GM12872 (cell line): ENCODE results near the gene MYH7B.

Experiments used
- TF ChIP-seq, protein P1 (sequence below): IDR thresholded peaks from 3 replicates; pipeline ENCODE4 v1.5.1; 2011; ENCODE audit warnings: low read depth, mild to moderate bottlenecking, low read length, moderate library complexity; ENCODE audit not compliant: insufficient read depth

MYH7B gene

DNA sequence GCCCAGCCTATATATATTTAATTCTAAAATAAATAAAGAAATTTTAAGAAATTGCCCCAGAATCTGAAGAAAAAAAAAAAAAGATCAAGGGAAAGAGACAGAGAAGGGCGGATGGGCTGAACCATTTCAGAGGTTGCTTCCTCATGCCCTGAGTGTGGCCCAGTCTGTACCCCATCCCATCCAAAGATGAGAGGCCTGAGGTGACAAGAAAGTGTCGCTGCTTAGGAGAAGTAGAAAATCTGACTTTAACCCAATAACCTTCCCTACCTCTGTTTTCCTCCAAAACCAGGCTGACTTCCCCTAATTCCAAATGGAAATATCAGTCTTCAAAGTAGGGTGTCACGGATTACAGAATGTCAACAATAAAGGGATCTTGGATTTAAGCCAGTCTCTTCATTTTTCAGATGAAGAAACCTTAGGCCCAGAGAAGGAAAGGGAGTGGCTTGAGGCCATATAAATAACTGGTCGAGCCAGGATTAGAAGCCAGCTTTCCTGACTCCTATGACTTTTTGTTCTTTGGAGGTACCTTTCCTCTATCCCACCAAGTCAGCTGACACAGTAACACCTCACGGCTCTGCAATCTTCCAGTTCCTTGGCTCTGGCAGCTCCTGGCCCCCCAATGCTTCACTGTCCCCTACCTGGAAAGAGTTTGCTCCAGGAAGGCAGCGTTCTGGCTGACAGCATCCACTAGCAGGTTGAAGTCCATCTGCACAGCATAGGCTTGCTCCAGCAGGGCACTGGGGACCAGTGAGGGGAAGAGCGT is 10.2 kb upstream of the MYH7B start:
- TF ChIP-seq, protein P1, sequence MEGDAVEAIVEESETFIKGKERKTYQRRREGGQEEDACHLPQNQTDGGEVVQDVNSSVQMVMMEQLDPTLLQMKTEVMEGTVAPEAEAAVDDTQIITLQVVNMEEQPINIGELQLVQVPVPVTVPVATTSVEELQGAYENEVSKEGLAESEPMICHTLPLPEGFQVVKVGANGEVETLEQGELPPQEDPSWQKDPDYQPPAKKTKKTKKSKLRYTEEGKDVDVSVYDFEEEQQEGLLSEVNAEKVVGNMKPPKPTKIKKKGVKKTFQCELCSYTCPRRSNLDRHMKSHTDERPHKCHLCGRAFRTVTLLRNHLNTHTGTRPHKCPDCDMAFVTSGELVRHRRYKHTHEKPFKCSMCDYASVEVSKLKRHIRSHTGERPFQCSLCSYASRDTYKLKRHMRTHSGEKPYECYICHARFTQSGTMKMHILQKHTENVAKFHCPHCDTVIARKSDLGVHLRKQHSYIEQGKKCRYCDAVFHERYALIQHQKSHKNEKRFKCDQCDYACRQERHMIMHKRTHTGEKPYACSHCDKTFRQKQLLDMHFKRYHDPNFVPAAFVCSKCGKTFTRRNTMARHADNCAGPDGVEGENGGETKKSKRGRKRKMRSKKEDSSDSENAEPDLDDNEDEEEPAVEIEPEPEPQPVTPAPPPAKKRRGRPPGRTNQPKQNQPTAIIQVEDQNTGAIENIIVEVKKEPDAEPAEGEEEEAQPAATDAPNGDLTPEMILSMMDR, result no peak

DNA sequence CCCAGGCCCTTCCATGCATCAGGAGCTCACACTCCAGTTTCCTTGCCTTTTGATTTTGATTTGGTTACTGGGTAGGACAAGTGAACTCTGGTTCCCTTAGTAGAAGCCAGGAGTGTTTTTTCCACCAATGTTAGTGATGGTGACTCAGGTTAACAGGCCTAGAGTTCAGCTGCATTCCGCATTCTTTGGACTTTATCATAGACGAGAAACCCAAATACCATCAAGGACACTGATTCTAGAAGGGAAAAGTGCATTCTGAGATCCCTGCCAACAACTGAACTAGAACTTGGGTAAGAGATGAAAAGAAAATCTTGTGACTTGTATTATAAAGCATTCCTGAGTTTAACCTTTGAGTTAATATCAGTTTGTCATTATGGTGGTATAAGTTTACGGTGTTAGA is 9.0 kb upstream of the MYH7B start:
- TF ChIP-seq, protein P1, result no peak

DNA sequence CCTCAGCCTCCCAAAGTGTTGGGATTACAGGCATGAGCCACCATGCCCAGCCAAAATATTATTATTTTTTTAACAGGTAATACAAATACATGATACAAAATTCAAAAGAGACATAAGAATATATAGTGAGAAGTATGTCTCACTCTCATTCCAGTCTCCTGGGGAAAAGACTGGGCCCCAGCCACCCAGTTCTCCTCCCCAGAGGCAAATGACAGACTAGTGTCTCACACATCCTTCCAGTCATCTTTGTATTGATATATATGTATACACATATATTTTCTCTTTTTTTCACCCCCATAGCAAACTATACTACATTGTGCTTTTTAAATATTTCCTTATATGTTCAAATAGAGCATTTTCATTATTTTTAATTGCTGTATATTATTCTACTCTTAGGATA is 8.3 kb upstream of the MYH7B start:
- TF ChIP-seq, protein P1, result no peak

DNA sequence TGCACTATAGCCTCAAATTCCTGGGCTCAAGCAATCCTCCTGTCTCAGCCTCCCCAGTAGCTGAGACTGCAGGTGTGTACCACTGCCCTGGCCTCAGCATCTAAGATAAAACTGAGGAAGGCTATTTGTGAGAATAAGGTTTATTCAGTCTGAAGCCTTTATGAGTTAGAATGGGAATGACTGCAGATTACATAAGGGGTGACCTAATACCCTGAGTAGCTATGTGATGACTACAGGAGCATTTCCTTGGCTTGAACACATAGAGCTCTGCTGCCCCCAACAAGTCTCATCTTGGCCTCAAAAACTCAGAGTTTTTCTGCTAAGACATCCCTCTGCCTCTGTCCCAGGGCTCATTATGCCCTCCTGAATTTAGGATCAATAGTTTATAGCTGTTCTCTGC is 7.6 kb upstream of the MYH7B start:
- TF ChIP-seq, protein P1, result no peak

DNA sequence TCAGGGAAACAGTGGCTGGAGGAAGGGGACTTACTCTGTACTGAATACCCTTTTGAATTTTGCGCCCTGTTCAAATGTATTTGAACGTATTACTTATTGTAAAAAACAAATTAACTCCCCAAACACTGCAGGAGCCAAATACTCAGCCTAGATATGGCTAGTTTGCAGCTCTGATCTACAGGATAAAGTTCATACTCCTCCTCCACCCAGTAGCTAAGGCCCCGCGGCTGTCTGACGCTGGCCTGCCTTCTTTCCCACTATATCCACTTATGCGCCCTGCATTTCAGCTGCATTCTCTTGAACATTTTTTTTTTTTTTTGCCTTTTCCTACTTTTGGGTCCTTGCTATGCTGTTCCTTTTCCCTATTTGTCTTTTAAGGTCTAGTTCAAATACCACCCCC is 6.5 kb upstream of the MYH7B start:
- TF ChIP-seq, protein P1, result no peak

DNA sequence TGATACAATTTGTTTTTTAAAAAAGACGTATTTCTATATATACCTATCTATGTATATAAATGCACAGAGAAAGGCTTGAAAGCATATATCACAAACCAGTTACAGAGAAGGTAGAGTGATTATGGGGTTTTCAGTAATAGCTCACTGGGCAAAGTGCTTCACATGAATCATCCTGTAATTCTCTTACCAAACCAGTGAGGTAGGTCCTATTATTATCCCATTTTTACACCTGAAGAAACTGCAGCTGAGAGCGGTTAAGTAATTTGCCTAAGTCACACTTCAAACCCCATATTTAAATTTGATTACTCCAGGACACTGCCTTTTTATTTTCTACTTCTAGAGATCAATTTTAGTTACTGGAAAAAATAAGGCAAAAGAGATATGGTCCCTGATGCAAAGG is 4.4 kb upstream of the MYH7B start:
- TF ChIP-seq, protein P1, result no peak

DNA sequence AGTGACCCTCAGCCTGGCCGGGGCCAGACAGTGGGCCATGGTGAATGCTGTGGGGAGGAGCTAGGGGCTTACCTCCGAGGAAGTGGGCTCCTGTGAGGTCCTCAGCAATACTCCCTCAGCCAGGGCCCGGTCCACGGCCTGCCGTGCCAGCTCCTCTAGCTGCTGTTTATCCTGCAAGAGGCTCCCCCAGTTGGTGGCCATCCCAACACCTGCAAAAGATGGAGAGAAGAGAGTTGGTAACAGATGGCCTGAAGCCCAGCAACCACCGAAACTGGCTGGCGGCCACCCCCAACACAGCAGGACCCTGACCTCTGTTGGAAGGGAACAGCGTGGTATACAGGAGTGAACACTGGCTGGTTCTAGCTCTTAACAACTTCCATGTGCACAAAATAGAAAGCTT is 4.0 kb upstream of the MYH7B start:
- TF ChIP-seq, protein P1, result no peak
